Colonic mucosa (tissue), 4 donors: ENCODE measurements around the gene CTXND1. TPM values are rescaled to one million over a fixed set of nuclear protein-coding genes. Genes with fewer than 3 reads are reported as not detected.

ENCODE experiments used
- DNase-seq: peaks from one replicate; pipeline ENCODE4 v3.0.0-alpha.2; 2020
- H3K27ac ChIP-seq: fragments of 200-600 bp; one replicate; pipeline ENCODE4 v1.8.0; 2021
- H3K27me3 ChIP-seq: fragments of 200-600 bp; one replicate; pipeline ENCODE4 v1.8.0; 2021
- H3K36me3 ChIP-seq: fragments of 200-600 bp; one replicate; pipeline ENCODE4 v1.8.0; 2021
- H3K4me1 ChIP-seq: fragments of 200-600 bp; one replicate; pipeline ENCODE4 v1.8.0; 2021; ENCODE audit warnings: mild to moderate bottlenecking
- H3K4me3 ChIP-seq: fragments of 200-600 bp; one replicate; pipeline ENCODE4 v1.8.0; 2021
- H3K9ac ChIP-seq, 2 donors: one replicate each; pipeline ENCODE4 v1.7.0; 2013; ENCODE audit warnings: control low read depth in 2 of 2, low read depth in 2 of 2, low read length in 2 of 2
- H3K9me3 ChIP-seq: fragments of 200-600 bp; one replicate; pipeline ENCODE4 v1.8.0; 2021
- intact Hi-C: fragments of 100-400 bp; cut with DNase I; formaldehyde crosslinking; loops from one replicate; pipeline ENCODE4 v1.14.1; 2022
- total RNA-seq, 2 donors: library from RNA; stranded (reverse); fragmentation: NEBNext Ultra II Directional in 1 of 2; extraction: Animal tissue kit (Norgen Biotek cat#: 25700) in 1 of 2; gene quantifications; one replicate each; pipeline ENCODE4 v1.2.1, GENCODE V29; 2021
- TF ChIP-seq, protein P1 (sequence below): fragments of 200-600 bp; IDR thresholded peaks from one replicate; pipeline ENCODE4 v1.8.0; 2022; ENCODE audit warnings: antibody characterized with exemption, mild to moderate bottlenecking
- donor health status: healthy.
- donor health status: DM: no; HTN: no; CAD: no.
- donor health status: DM: no; HTN: no; CAD: no.

Gene CTXND1
- total RNA-seq, 2 donors from 2014 or later, result 0.11 to 0.12 TPM

DNA sequence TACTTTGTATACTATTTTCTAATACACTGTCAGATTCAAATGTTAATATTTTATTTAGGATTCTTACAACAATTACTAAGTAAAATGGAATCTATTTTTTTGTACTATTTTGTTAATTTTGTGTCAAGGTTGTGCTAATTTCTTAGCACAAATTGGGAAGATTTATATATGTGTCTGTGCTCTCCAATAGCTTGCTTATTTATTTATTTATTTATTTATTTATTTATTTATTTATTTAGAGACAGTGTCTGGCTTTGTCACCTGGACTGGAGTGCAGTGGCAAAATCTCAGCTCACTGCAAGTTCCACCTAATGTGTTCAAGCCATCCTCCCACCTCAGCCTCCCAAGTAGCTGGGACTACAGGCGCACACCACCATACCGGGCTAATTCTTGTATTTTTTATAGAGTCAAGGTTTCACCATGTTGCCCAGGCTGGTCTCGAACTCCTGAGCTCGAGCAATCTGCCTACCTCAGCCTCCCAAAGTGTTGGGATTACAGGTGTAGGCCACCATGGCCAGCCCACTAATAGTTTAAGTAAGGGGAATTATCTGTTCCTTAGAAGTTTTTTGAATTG, 34.6 kb downstream of the CTXND1 start:
- TF ChIP-seq, protein P1, sequence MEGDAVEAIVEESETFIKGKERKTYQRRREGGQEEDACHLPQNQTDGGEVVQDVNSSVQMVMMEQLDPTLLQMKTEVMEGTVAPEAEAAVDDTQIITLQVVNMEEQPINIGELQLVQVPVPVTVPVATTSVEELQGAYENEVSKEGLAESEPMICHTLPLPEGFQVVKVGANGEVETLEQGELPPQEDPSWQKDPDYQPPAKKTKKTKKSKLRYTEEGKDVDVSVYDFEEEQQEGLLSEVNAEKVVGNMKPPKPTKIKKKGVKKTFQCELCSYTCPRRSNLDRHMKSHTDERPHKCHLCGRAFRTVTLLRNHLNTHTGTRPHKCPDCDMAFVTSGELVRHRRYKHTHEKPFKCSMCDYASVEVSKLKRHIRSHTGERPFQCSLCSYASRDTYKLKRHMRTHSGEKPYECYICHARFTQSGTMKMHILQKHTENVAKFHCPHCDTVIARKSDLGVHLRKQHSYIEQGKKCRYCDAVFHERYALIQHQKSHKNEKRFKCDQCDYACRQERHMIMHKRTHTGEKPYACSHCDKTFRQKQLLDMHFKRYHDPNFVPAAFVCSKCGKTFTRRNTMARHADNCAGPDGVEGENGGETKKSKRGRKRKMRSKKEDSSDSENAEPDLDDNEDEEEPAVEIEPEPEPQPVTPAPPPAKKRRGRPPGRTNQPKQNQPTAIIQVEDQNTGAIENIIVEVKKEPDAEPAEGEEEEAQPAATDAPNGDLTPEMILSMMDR, result no peak
- intact Hi-C loops, result no loop called here
- Histone ChIP-seq H3K27me3 (no peaks in the 10 kb centered on the region), H3K4me3 (no peak overlapping the region), H3K27ac (no peak overlapping the region), H3K4me1 (no peaks in the 10 kb centered on the region), H3K9me3 (no peaks in the 10 kb centered on the region), H3K9ac (no peak overlapping the region), H3K36me3 (no peaks in the 10 kb centered on the region)
- no peak for DNase-seq

DNA sequence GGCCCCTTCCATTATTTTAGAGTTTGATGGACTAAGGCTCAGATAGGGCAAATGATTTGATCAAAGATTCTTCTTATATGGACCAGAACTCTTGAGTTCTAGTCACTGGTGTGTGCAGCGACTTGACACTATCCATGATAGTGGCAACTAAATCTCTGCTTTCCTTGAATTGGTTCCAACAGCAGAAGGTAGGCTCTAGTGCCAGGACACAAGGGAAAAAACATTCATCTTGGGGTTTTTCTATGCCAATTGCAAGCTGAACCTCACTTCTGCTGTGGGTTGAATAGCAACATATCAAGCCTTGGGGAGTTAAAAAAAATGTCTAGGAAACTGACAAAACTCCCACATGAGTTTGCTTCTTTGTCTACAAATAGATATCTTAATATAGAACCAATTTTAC, 35.1 kb downstream of the CTXND1 start:
- no peaks in the 10 kb centered on the region for H3K4me1 ChIP-seq
- no peaks in the 10 kb centered on the region for H3K9me3 ChIP-seq
- no peak overlapping the region for H3K4me3 ChIP-seq
- H3K36me3 ChIP-seq, result no peaks in the 10 kb centered on the region
- no peak for DNase-seq
- intact Hi-C loops, result no loop called here
- H3K27me3 ChIP-seq, result no peaks in the 10 kb centered on the region
- no peak overlapping the region for H3K27ac ChIP-seq
- no peak overlapping the region for H3K9ac ChIP-seq
- TF ChIP-seq, protein P1, result no peak

DNA sequence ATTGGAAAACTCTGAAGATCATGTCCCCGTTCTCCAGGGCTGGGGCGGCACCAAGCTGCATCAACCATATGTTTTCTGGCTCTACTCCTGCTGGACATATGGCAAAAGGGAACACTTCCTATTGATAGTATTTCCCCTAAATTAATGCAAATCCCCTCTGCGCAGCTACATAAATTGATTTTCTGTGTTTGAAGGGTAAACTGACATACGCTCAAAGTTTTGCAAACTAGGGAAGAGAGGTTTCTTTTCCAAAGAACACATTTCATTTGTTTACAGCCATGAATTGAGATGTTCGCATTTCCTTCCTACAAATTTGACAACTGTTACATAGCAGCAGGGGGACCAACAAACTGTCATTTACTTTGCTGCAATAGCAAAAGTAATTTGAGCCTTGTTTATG, 35.9 kb downstream of the CTXND1 start:
- Histone ChIP-seq H3K4me3 (no peak overlapping the region), H3K36me3 (no peaks in the 10 kb centered on the region), H3K9me3 (no peaks in the 10 kb centered on the region), H3K4me1 (no peaks in the 10 kb centered on the region), H3K27me3 (no peaks in the 10 kb centered on the region), H3K9ac (no peak overlapping the region), H3K27ac (no peak overlapping the region)
- DNase-seq, result no peak
- TF ChIP-seq, protein P1, result no peak
- intact Hi-C loops, result no loop called here

DNA sequence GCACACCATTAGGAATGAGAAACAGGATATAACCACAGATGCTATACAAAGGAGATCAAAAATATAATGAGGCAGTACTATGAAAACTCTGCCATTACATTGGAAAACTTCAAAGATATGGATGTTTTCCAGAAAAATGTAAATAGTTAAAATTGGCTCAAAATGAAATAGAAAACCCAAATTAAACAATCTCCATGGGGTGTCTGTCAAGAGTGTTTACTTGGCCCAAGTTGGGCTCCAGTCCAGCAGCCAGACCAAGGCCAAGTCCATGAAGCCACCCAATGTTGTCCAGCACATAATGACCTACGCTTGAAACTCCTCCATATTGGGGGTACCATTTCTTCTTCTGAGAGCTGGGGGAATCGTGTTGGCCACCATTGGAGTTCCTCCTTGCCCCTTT, 37.1 kb downstream of the CTXND1 start:
- no peaks in the 10 kb centered on the region for H3K9me3 ChIP-seq
- TF ChIP-seq, protein P1, result no peak
- H3K27ac ChIP-seq, result no peak overlapping the region
- H3K4me3 ChIP-seq, result no peak overlapping the region
- no peaks in the 10 kb centered on the region for H3K27me3 ChIP-seq
- H3K9ac ChIP-seq, result no peak overlapping the region
- H3K4me1 ChIP-seq, result no peaks in the 10 kb centered on the region
- intact Hi-C loops, result no loop called here
- H3K36me3 ChIP-seq, result no peaks in the 10 kb centered on the region
- DNase-seq, result no peak

DNA sequence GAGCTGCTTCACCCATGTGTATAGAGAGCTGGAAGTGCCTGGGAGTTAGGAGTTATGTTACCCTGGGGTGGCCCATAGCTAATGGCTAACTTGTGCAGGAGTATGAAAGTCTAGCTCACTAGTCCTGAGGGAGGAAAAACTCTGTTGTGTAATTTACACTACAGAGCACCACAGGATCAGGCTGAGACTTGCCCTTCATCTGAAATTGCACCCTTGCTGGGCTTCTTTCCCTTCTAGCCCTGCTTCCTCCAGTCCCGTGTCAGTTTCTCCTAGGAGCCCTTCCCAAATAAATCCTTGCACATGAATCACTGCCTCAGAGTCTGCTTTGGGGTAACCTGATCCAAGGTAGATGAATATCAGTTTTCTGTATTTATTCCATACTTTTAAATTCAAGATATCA, 40.0 kb downstream of the CTXND1 start:
- Histone ChIP-seq H3K27me3 (no peaks in the 10 kb centered on the region), H3K9me3 (no peaks in the 10 kb centered on the region), H3K4me1 (no peaks in the 10 kb centered on the region), H3K4me3 (no peak overlapping the region), H3K9ac (no peak overlapping the region), H3K36me3 (no peaks in the 10 kb centered on the region), H3K27ac (no peak overlapping the region)
- DNase-seq, result no peak
- TF ChIP-seq, protein P1, result no peak
- intact Hi-C loops, result no loop called here
